Right lobe of liver (tissue), 4 donors: ENCODE measurements around the gene SLC2A6.

Experiments
- POLR2A ChIP-seq: fragments of 450-650 bp; IDR thresholded peaks from one replicate; pipeline ENCODE4 v1.6.1; 2017; ENCODE audit warnings: antibody characterized with exemption, mild to moderate bottlenecking
- TF ChIP-seq, protein P1 (sequence below), 4 donors: fragments of 200-600 bp in 3 of 4; fragments of 450-650 bp in 1 of 4; IDR thresholded peaks; one replicate each; pipeline versions ENCODE4 v1.5.1 to v1.8.0; 2016 to 2022; ENCODE audit warnings: antibody characterized with exemption in 4 of 4, mild to moderate bottlenecking in 2 of 4
- donor health status: DM: no; HTN: no; CAD: no.
- donor health status: DM: no; HTN: no; CAD: no.
- donor health status: DM: no; HTN: yes; CAD: no.

DNA sequence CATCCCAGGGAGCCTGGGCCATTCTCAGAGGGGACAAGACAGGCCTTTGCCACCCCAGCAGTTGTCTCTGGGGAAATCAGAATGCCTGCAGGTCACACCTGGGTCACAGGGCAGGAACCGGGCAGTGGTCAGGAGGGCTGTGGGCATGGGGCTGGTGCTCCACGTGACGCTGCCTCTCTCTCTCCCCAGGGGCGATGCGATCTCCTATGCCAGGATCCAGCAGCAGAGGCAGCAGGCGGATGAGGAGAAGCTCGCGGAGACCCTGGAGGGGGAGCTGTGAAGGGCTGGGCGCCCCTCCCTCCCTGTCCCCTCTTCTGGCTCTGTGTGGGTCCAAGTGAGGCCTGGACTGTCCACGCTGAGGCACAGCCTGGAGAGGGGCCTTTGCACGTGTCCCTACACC is 10.5 kb downstream of the SLC2A6 start:
- TF ChIP-seq, protein P1, sequence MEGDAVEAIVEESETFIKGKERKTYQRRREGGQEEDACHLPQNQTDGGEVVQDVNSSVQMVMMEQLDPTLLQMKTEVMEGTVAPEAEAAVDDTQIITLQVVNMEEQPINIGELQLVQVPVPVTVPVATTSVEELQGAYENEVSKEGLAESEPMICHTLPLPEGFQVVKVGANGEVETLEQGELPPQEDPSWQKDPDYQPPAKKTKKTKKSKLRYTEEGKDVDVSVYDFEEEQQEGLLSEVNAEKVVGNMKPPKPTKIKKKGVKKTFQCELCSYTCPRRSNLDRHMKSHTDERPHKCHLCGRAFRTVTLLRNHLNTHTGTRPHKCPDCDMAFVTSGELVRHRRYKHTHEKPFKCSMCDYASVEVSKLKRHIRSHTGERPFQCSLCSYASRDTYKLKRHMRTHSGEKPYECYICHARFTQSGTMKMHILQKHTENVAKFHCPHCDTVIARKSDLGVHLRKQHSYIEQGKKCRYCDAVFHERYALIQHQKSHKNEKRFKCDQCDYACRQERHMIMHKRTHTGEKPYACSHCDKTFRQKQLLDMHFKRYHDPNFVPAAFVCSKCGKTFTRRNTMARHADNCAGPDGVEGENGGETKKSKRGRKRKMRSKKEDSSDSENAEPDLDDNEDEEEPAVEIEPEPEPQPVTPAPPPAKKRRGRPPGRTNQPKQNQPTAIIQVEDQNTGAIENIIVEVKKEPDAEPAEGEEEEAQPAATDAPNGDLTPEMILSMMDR (IDR thresholded peaks at IDR 0.05), result no peak
- no peak for TF ChIP-seq POLR2A
